ENCODE measurements around the gene SLC39A6.
"Not testable (repeated sequence)": the region's sequence is repeated elsewhere in the genome, so short reads cannot be mapped to it uniquely, and the experiment has no call there.

Gene SLC39A6

DNA sequence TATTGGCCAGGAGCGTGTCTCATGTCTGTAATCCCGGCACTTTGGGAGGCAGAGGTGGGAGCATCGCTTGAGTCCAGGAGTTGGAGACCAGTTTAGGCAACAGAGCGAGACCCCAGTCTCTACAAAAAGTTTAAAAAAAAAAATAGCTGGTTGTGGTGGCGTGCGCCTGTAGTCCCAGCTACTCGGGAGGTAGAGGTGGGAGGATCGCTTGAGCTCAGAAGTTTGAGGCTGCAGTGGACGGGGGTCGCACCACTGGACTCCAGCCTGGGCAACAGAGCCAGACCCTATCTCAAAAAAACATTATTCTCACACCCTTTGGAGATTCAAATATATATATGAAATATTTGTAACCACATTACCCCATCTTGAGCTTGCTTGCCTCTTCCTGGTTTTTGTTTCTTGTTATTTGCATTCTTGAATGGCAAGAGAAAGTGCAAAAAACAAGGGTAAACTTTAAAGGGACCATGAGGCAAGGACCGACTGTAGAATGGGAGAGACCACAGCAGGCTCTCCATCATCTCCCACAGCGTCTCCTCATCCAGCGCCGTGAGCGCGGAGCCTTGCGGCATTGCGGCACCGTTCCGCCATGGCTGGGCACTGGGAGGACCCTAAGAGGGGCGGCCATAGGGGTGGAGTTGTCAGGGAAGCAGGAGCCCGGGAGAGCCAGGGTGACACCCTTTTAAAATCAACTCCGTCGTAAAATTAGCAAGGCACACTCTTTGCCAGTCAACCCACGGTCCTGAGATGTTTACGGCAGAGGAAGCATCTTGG is 1.9 kb upstream of the SLC39A6 start:
- no peak for DNase-seq (ENCODE audit: low read depth in 1 of 2, low spot score in 1 of 2)
- in situ Hi-C loops (cut with HindIII; ENCODE audit: low pct_unique_long_range_greater_than_20kb, low sequenced_read_pairs), result no loop called here
- no peak for TF ChIP-seq JUND (IDR thresholded peaks at IDR 0.05; ENCODE audit: low read depth)

DNA sequence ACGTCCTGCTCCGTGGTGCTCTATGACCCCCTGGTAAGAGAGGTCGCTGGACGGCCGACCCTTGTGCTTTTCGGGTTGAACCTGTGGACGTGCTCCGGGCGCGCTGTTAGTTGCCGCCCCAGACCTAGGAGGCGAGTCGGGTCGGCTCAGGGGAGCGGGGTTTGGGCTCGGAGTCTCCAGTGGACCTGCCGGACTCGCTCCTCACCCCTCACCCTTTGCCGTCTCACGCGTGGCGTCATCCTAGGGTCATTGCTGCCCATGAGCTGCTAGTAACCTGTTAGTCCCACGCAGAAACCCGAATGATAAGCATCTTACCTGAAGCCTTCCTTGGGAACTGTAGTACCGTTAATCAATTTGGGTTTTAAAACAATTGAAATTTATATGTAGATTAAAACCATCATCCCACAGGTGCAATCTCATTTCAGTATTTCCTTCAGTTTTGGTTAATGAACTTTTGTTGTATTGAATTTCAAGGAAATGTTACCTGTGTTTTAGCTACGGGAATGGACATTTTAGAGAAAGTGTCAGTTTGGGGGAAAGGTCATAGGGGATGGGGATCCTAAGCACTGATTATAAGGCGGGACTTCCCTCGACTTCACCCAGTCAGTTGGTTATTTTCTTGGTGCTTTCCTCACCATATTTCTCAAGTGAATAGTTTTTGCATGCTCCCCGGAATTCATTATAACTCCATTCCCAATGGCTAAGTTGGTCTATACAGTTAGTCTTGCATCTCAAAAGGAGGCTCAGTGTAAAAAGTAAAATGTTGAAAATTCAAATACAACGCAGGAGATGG is 1.1 kb upstream of the SLC39A6 start:
- no peak for DNase-seq (ENCODE audit: low read depth in 1 of 2, low spot score in 1 of 2)
- no peak for TF ChIP-seq JUND (IDR thresholded peaks at IDR 0.05; ENCODE audit: low read depth)
- in situ Hi-C loops (cut with HindIII; ENCODE audit: low pct_unique_long_range_greater_than_20kb, low sequenced_read_pairs), result no loop called here

- DNase-seq (ENCODE audit: low read depth in 1 of 2, low spot score in 1 of 2), result no peak
- TF ChIP-seq JUND (IDR thresholded peaks at IDR 0.05; ENCODE audit: low read depth), result no peak
- in situ Hi-C loops (cut with HindIII; ENCODE audit: low pct_unique_long_range_greater_than_20kb, low sequenced_read_pairs), result no loop called here
Measured at GRCh38 chr18:36128907-36129299, 237 bp downstream of the SLC39A6 start.

GRCh38 chr18:36128530-36128870 is 640 bp downstream of the SLC39A6 start:
- in situ Hi-C loops (cut with HindIII; ENCODE audit: low pct_unique_long_range_greater_than_20kb, low sequenced_read_pairs), result no loop called here
- no peak for TF ChIP-seq JUND (IDR thresholded peaks at IDR 0.05; ENCODE audit: low read depth)
- DNase-seq (ENCODE audit: low read depth in 1 of 2, low spot score in 1 of 2), result peak in 1 of 2 experiments; percentile 6

DNA sequence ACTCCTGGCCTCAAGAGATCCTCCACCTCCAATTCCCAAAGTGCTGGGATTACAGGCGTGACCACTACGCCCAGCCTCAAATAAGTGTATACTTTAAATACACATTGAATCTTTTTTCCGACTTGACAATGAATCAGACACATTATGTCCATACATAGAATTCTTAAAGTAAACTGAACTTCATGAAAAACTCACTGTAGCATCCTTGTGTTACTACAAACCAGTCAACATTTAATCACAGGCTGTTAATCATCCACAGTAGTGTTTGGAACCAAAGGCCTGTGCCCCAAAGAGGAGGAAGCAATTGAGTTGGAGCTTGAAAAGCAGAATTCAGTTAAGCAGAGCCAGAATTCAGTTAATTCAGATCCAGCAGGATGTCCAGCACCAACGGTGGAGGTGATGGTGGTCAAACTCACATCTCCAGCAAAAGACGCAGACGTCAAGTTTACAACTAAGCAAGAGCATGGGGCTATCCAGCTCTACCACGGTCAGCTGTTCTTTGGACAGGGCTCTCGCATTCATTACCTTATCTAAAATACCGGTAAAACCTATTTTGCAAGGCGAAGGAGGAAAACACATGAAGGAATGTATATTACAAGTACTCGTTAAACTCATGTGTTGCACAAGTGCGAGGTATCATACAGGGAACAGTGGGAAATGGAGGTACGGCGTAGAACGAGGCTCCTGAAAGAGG is 1.2 kb downstream of the SLC39A6 start:
- in situ Hi-C loops (cut with HindIII; ENCODE audit: low pct_unique_long_range_greater_than_20kb, low sequenced_read_pairs), result no loop called here
- peak in 1 of 2 experiments; percentile 8 for DNase-seq (ENCODE audit: low read depth in 1 of 2, low spot score in 1 of 2)
- no peak for TF ChIP-seq JUND (IDR thresholded peaks at IDR 0.05; ENCODE audit: low read depth)

DNA sequence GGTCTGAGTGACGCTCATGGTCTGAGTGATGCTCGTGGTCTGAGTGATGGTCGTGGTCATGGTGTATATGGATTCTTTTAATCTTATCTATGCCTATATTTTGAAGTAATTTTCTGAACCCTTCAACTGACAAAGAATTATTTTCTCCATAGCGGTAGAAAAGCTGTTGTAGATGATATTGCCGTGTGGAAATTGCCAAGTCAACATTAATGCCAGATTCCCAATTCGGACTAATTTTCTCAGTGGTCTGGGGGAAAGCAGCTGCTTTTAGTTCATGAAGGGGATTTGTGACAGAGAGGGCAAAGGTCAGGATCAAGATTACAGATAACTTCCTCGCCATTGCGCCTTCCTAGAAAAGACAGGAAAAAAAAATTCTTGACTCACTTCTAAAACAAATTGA is 2.5 kb downstream of the SLC39A6 start:
- no peak for TF ChIP-seq JUND (IDR thresholded peaks at IDR 0.05; ENCODE audit: low read depth)
- in situ Hi-C loops (cut with HindIII; ENCODE audit: low pct_unique_long_range_greater_than_20kb, low sequenced_read_pairs), result no loop called here

GRCh38 chr18:36124841-36125240 is 4.3 kb downstream of the SLC39A6 start:
- in situ Hi-C loops (cut with HindIII; ENCODE audit: low pct_unique_long_range_greater_than_20kb, low sequenced_read_pairs), result no loop called here
- no peak for TF ChIP-seq JUND (IDR thresholded peaks at IDR 0.05; ENCODE audit: low read depth)
- no peak for DNase-seq (ENCODE audit: low read depth in 1 of 2, low spot score in 1 of 2)

More for the DNA sequence above, 2.5 kb downstream of the SLC39A6 start:
- DNase-seq (ENCODE audit: low read depth in 1 of 2, low spot score in 1 of 2), result no peak

GRCh38 chr18:36120297-36120696 is 8.8 kb downstream of the SLC39A6 start:
- TF ChIP-seq JUND (IDR thresholded peaks at IDR 0.05; ENCODE audit: low read depth), result no peak
- peak in 1 of 2 experiments; percentile 38 for DNase-seq (ENCODE audit: low read depth in 1 of 2, low spot score in 1 of 2)
- in situ Hi-C loops (cut with HindIII; ENCODE audit: low pct_unique_long_range_greater_than_20kb, low sequenced_read_pairs), result no loop called here

GRCh38 chr18:36116771-36117170 is 12.4 kb downstream of the SLC39A6 start:
- DNase-seq (ENCODE audit: low read depth in 1 of 2, low spot score in 1 of 2); in situ Hi-C loops (cut with HindIII; ENCODE audit: low pct_unique_long_range_greater_than_20kb, low sequenced_read_pairs): not testable (repeated sequence)

DNA sequence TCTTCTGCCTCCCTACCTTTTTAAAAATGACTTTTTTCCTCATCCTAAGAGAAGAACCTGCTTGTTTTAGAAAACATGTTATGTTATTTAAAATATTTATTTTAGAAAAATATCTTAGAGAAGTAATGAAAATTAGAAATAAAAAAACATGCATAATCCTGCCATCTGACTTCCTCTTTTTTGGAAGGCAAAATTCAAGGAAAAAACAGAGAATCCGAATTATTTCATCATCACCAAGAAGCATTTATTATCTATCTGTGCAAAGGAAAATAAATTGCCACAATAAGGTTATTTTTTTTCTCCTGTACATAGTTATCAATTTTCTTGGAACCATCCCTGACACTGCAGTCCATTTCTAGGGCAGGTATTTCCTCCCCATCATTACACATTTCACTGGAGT is 14.4 kb downstream of the SLC39A6 start:
- TF ChIP-seq JUND (IDR thresholded peaks at IDR 0.05; ENCODE audit: low read depth), result no peak
- no peak for DNase-seq (ENCODE audit: low read depth in 1 of 2, low spot score in 1 of 2)
- in situ Hi-C loops (cut with HindIII; ENCODE audit: low pct_unique_long_range_greater_than_20kb, low sequenced_read_pairs), result no loop called here

- DNase-seq (ENCODE audit: low read depth in 1 of 2, low spot score in 1 of 2), result no peak
- in situ Hi-C loops (cut with HindIII; ENCODE audit: low pct_unique_long_range_greater_than_20kb, low sequenced_read_pairs), result no loop called here
- TF ChIP-seq JUND (IDR thresholded peaks at IDR 0.05; ENCODE audit: low read depth), result no peak
Measured at GRCh38 chr18:36114251-36114650, 14.9 kb downstream of the SLC39A6 start.

DNA sequence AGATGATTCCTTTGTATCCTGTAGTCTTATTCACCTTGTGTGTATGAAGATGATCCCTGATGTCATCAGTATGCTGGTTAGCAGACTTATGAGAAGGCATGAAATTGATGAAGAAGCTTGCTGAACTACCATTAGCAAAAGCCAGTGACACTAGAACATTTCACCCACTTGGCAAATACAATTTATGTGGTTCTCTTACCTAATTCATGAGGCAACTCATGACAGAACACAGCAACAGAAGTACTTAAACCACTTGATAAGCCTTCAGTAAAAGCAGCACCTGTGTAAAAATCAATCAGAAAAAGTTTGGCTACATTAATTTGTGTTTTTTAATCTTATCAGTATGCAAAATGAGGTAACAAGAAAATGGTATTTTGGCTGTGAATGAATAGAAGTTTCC is 16.8 kb downstream of the SLC39A6 start:
- no peak for DNase-seq (ENCODE audit: low read depth in 1 of 2, low spot score in 1 of 2)
- no peak for TF ChIP-seq JUND (IDR thresholded peaks at IDR 0.05; ENCODE audit: low read depth)
- in situ Hi-C loops (cut with HindIII; ENCODE audit: low pct_unique_long_range_greater_than_20kb, low sequenced_read_pairs), result no loop called here

- DNase-seq (ENCODE audit: low read depth in 1 of 2, low spot score in 1 of 2), result no peak
- in situ Hi-C loops (cut with HindIII; ENCODE audit: low pct_unique_long_range_greater_than_20kb, low sequenced_read_pairs), result no loop called here
- no peak for TF ChIP-seq JUND (IDR thresholded peaks at IDR 0.05; ENCODE audit: low read depth)
Measured at GRCh38 chr18:36109737-36110136, 19.4 kb downstream of the SLC39A6 start.
